Peyer's patch (tissue), 4 donors: ENCODE data around the gene MIEF2. TPM values are rescaled to one million over a fixed set of nuclear protein-coding genes. Genes with fewer than 3 reads are reported as not detected.

Experiments
- DNase-seq, 3 donors: peaks; one replicate each; pipeline ENCODE4 v3.0.0-alpha.2; 2017 to 2019
- H3K27ac ChIP-seq, 4 donors: fragments of 200-600 bp; sonication (generic); one replicate each; pipeline ENCODE4 v1.5.1; 2016 to 2019
- H3K27me3 ChIP-seq, 2 donors: fragments of 200-600 bp; sonication (generic); one replicate each; pipeline ENCODE4 v1.5.1; 2019
- H3K36me3 ChIP-seq, 3 donors: fragments of 200-600 bp; sonication (generic); one replicate each; pipeline ENCODE4 v1.5.1; 2016 to 2019
- H3K4me1 ChIP-seq, 4 donors: fragments of 200-600 bp; sonication (generic); one replicate each; pipeline ENCODE4 v1.5.1; 2016 to 2019
- H3K4me3 ChIP-seq, 4 donors: fragments of 200-600 bp; sonication (generic); 1 replicate in 3 of 4; 2 replicates in 1 of 4; pipeline ENCODE4 v1.5.1; 2016 to 2019; ENCODE audit warnings: mild to moderate bottlenecking in 1 of 4
- H3K9me3 ChIP-seq, 4 donors: fragments of 200-600 bp; sonication (generic); one replicate each; pipeline ENCODE4 v1.5.1; 2016 to 2019; ENCODE audit warnings: mild to moderate bottlenecking in 1 of 4
- CTCF ChIP-seq, 6 experiments: fragments of 450-650 bp in 4 of 6; fragments of 200-600 bp in 2 of 6; sonication (generic) in 1 of 6; IDR thresholded peaks; one replicate each; pipeline ENCODE4 v1.5.1; 2017 to 2019; ENCODE audit warnings: antibody characterized with exemption in 6 of 6, mild to moderate bottlenecking in 3 of 6, moderate library complexity in 1 of 6
- POLR2A ChIP-seq, 2 donors: fragments of 450-650 bp; IDR thresholded peaks; one replicate each; pipeline ENCODE4 v1.5.1; 2017; ENCODE audit warnings: antibody characterized with exemption in 2 of 2, mild to moderate bottlenecking in 2 of 2, moderate library complexity in 2 of 2
- total RNA-seq, 4 donors: library from RNA; depleted of rRNA; stranded (reverse); fragments of >200 nt; gene quantifications; one replicate each; pipeline ENCODE4 v1.1.0, GENCODE V29; 2016

Gene MIEF2
- total RNA-seq, 4 donors from 2014 or later, result 3.3 to 49.6 (median 22.9) TPM

- Histone ChIP-seq H3K9me3 (no peaks in the 10 kb centered on the region), H3K4me1 (peaks cover 0 to 12% (median 7%) of the 10 kb centered on the region in 4 donors), H3K27me3 (no peaks in the 10 kb centered on the region), H3K27ac (no peak overlapping the region), H3K36me3 (peaks cover 0 to 23% (median 0%) of the 10 kb centered on the region in 3 donors), H3K4me3 (no peak overlapping the region)
- no peak for DNase-seq
- TF ChIP-seq CTCF (IDR thresholded peaks at IDR 0.05), result no peak
- TF ChIP-seq POLR2A (IDR thresholded peaks at IDR 0.05), result no peak
Measured at GRCh38 chr17:18231164-18231563, 29.3 kb upstream of the MIEF2 start.

- H3K4me1 ChIP-seq, result no peaks in the 10 kb centered on the region
- no peak overlapping the region for H3K27ac ChIP-seq
- no peaks in the 10 kb centered on the region for H3K9me3 ChIP-seq
- H3K36me3 ChIP-seq, result peaks cover 0 to 42% (median 0%) of the 10 kb centered on the region in 3 donors
- no peak for TF ChIP-seq CTCF (IDR thresholded peaks at IDR 0.05)
- TF ChIP-seq POLR2A (IDR thresholded peaks at IDR 0.05), result no peak
- H3K4me3 ChIP-seq, result no peak overlapping the region
- no peak for DNase-seq
- H3K27me3 ChIP-seq, result no peaks in the 10 kb centered on the region
Measured at GRCh38 chr17:18233803-18234518, 26.5 kb upstream of the MIEF2 start.

DNA sequence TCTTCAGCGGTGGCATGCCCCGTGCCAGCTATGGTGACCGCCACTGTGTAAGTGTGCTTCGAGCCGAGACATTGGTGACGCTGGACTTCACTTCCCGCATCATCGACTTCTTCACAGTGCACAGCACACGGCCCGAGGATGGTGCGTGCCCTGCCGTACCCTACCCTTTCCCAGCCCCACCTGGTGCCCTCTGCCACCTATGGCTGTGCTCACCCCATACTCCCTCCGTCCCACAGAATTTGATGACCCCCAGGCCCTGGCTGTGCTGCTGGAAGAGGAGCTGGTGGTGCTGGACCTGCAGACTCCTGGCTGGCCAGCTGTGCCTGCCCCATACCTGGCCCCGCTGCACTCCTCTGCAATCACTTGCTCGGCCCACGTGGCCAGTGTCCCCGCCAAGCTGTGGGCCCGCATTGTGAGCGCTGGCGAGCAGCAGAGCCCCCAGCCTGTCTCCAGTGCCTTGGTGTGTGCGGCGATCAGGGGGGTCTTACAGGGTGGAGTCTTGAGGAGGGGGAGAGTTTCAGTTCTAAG is 25.5 kb upstream of the MIEF2 start:
- Histone ChIP-seq H3K9me3 (no peaks in the 10 kb centered on the region), H3K4me3 (no peak overlapping the region), H3K36me3 (peaks cover 0 to 42% (median 0%) of the 10 kb centered on the region in 3 donors), H3K4me1 (no peaks in the 10 kb centered on the region), H3K27me3 (no peaks in the 10 kb centered on the region), H3K27ac (no peak overlapping the region)
- TF ChIP-seq CTCF (IDR thresholded peaks at IDR 0.05), result no peak
- no peak for TF ChIP-seq POLR2A (IDR thresholded peaks at IDR 0.05)
- DNase-seq, result no peak

DNA sequence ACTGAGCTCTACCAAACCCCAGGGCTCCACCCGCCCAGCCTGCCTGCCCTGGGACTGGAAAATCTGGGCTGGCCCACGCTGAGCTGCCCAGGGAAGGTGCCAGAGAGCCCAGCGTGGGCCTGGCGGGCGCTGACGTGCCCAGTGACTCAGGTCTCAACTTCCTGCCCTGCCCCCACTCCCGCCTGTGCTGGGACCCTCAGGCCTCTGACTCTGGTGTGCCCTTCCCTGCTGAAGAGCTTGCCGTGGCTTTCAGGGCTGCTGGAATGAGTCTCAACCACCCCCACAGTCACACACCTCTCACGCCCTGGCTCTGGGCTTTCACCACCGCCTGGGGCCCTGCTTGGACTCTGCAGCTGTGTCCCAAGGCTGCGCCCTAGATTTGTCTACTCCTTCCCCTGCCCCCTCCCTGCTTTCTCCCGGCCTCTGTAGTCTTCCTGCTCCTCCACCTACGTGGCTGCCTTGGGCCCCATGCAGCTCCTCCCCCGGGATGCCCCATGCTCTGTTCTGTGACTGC is 24.7 kb upstream of the MIEF2 start:
- H3K4me1 ChIP-seq, result no peaks in the 10 kb centered on the region
- DNase-seq, result no peak
- H3K4me3 ChIP-seq, result no peak overlapping the region
- H3K27ac ChIP-seq, result no peak overlapping the region
- no peaks in the 10 kb centered on the region for H3K9me3 ChIP-seq
- H3K27me3 ChIP-seq, result no peaks in the 10 kb centered on the region
- H3K36me3 ChIP-seq, result peaks cover 0 to 42% (median 0%) of the 10 kb centered on the region in 3 donors
- TF ChIP-seq CTCF (IDR thresholded peaks at IDR 0.05) (no peak), POLR2A (IDR thresholded peaks at IDR 0.05) (no peak)

DNA sequence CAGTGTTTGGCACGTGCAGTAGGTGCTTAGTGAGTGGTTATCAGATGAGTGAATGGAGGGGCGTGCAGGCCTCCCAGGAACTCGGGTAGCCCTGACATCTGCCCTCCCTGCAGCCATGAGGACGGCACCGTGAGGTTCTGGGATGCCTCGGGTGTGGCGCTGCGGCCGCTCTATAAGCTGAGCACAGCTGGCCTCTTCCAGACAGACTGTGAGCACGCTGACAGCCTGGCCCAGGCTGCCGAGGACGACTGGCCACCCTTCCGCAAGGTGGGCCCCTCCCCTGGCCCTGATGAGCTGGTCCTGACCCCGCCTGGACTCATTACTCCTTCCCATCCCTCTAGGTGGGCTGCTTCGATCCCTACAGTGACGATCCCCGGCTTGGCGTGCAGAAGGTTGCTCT is 24.0 kb upstream of the MIEF2 start:
- H3K9me3 ChIP-seq, result no peaks in the 10 kb centered on the region
- no peak for DNase-seq
- no peaks in the 10 kb centered on the region for H3K4me1 ChIP-seq
- H3K27ac ChIP-seq, result no peak overlapping the region
- no peaks in the 10 kb centered on the region for H3K27me3 ChIP-seq
- H3K4me3 ChIP-seq, result no peak overlapping the region
- TF ChIP-seq CTCF (IDR thresholded peaks at IDR 0.05) (no peak), POLR2A (IDR thresholded peaks at IDR 0.05) (no peak)
- peaks cover 0 to 46% (median 0%) of the 10 kb centered on the region in 3 donors for H3K36me3 ChIP-seq
